ENCODE data around the gene HTR3D.
"Not testable (repeated sequence)": the region's sequence is repeated elsewhere in the genome, so short reads cannot be mapped to it uniquely, and the experiment has no call there.

Gene HTR3D

GRCh38 chr3:184016169-184016570, 15.4 kb upstream of the HTR3D start:
- no peak for DNase-seq (ENCODE audit: low read depth)

- peak; percentile 38 for DNase-seq (ENCODE audit: low read depth)
Observed at GRCh38 chr3:184016811-184017671, 14.5 kb upstream of the HTR3D start.

GRCh38 chr3:184017672-184018423, 13.7 kb upstream of the HTR3D start, which contains the start of gene ABCC5:
ABCC5 (minus strand) TSS chr3:184017884; CDS start chr3:184014392, 3,492 bp downstream.
- DNase-seq (ENCODE audit: low read depth) = peak; percentile 90

GRCh38 chr3:184018424-184018973, 13.0 kb upstream of the HTR3D start:
- no peak for DNase-seq (ENCODE audit: low read depth)

- no peak for DNase-seq (ENCODE audit: low read depth)
Observed at GRCh38 chr3:184022323-184022722, 9.2 kb upstream of the HTR3D start.

- not testable (repeated sequence) for DNase-seq (ENCODE audit: low read depth)
Observed at GRCh38 chr3:184025256-184025655, 6.3 kb upstream of the HTR3D start.

- peak; percentile 71 for DNase-seq (ENCODE audit: low read depth)
Observed at GRCh38 chr3:184028275-184028890, 3.2 kb upstream of the HTR3D start.

GRCh38 chr3:184029443-184029842, 2.1 kb upstream of the HTR3D start:
- no peak for DNase-seq (ENCODE audit: low read depth)

GRCh38 chr3:184030536-184030935, 1.0 kb upstream of the HTR3D start:
- no peak for DNase-seq (ENCODE audit: low read depth)

GRCh38 chr3:184037816-184038215, 6.3 kb downstream of the HTR3D start:
- DNase-seq (ENCODE audit: low read depth) = no peak

GRCh38 chr3:184038307-184038706, 6.8 kb downstream of the HTR3D start:
- not testable (repeated sequence) for DNase-seq (ENCODE audit: low read depth)

GRCh38 chr3:184039414-184039813, 7.9 kb downstream of the HTR3D start:
- DNase-seq (ENCODE audit: low read depth) = peak; percentile 82

GRCh38 chr3:184040010-184040409, 8.5 kb downstream of the HTR3D start:
- peak; percentile 23 for DNase-seq (ENCODE audit: low read depth)

GRCh38 chr3:184042617-184043016, 11.1 kb downstream of the HTR3D start:
- DNase-seq (ENCODE audit: low read depth) = no peak

- DNase-seq (ENCODE audit: low read depth) = no peak
Observed at GRCh38 chr3:184045995-184046394, 14.5 kb downstream of the HTR3D start.

- DNase-seq (ENCODE audit: low read depth) = no peak
Observed at GRCh38 chr3:184050217-184050847, 18.8 kb downstream of the HTR3D start.

GRCh38 chr3:184052767-184053166, 21.2 kb downstream of the HTR3D start, which contains the start of gene HTR3C:
HTR3C (plus strand) TSS chr3:184053047; CDS start chr3:184053081, 34 bp downstream.
- no peak for DNase-seq (ENCODE audit: low read depth)

GRCh38 chr3:184058029-184058428, 26.5 kb downstream of the HTR3D start:
- DNase-seq (ENCODE audit: low read depth) = no peak

- no peak for DNase-seq (ENCODE audit: low read depth)
Observed at GRCh38 chr3:184059424-184059823, 27.9 kb downstream of the HTR3D start.

- no peak for DNase-seq (ENCODE audit: low read depth)
Observed at GRCh38 chr3:184062637-184063036, 31.1 kb downstream of the HTR3D start.

GRCh38 chr3:184066211-184066610, 34.7 kb downstream of the HTR3D start:
- DNase-seq (ENCODE audit: low read depth) = peak; percentile 30
